Neural cell (in vitro differentiated cells): ENCODE measurements around the gene NUP210. TPM values are rescaled to one million over a fixed set of nuclear protein-coding genes. Genes with fewer than 3 reads are reported as not detected.

Experiments used
- H2AFZ ChIP-seq: fragments of 200-600, 300-800 bp; sonication (generic), shearing (Covaris generic); 2 replicates; pipeline ENCODE4 v1.6.0; 2014; ENCODE audit warnings: low read depth, mild to moderate bottlenecking, antibody characterized with exemption, low read length, moderate library complexity
- H3F3A ChIP-seq: fragments of 200-600 bp; shearing (Covaris generic); 2 replicates; pipeline ENCODE4 v1.6.1; 2016; ENCODE audit warnings: mild to moderate bottlenecking, moderate library complexity, mixed read lengths, antibody characterized with exemption, low read length; ENCODE audit not compliant: insufficient read depth, poor library complexity, severe bottlenecking
- H3K27ac ChIP-seq: fragments of 200-600, 300-800 bp; sonication (generic), shearing (Covaris generic); 2 replicates; pipeline ENCODE4 v1.5.1; 2014; ENCODE audit warnings: mild to moderate bottlenecking, low read length, moderate library complexity
- H3K27me3 ChIP-seq: fragments of 300-800, 200-600 bp; sonication (generic), shearing (Covaris generic); 2 replicates; pipeline ENCODE4 v1.6.0; 2014; ENCODE audit warnings: mild to moderate bottlenecking, low read depth, low read length, moderate library complexity; ENCODE audit not compliant: insufficient read depth
- H3K36me3 ChIP-seq: fragments of 300-800, 200-600 bp; sonication (generic), shearing (Covaris generic); 2 replicates; pipeline ENCODE4 v1.5.1; 2014; ENCODE audit warnings: mild to moderate bottlenecking, antibody characterized with exemption, low read length, moderate library complexity; ENCODE audit not compliant: insufficient read depth
- H3K4me2 ChIP-seq: fragments of 300-800, 200-600 bp; sonication (generic), shearing (Covaris generic); 2 replicates; pipeline ENCODE4 v1.6.0; 2014; ENCODE audit warnings: mild to moderate bottlenecking, low read length
- H3K4me3 ChIP-seq: fragments of 300-800, 200-600 bp; sonication (generic), shearing (Covaris generic); 2 replicates; pipeline ENCODE4 v1.5.1; 2014; ENCODE audit warnings: mild to moderate bottlenecking, low read length, moderate library complexity
- H3K79me2 ChIP-seq: fragments of 200-600 bp; shearing (Covaris generic); replicated peaks from 2 replicates; pipeline ENCODE4 v1.6.0; 2014; ENCODE audit warnings: mild to moderate bottlenecking, low read length, moderate library complexity; ENCODE audit not compliant: insufficient read depth
- H3K9ac ChIP-seq: fragments of 300-800, 200-600 bp; sonication (generic), shearing (Covaris generic); 2 replicates; pipeline ENCODE4 v1.6.1; 2016; ENCODE audit warnings: mild to moderate bottlenecking, low read length, mixed read lengths
- H3K9me2 ChIP-seq: fragments of 200-600 bp; shearing (Covaris generic); 2 replicates; pipeline ENCODE4 v1.6.1; 2016; ENCODE audit warnings: mild to moderate bottlenecking, low read length, mixed read lengths; ENCODE audit not compliant: insufficient read depth
- H3K9me3 ChIP-seq: fragments of 200-600, 300-800 bp; sonication (generic), shearing (Covaris generic); 2 replicates; pipeline ENCODE4 v1.6.1; 2016; ENCODE audit warnings: mild to moderate bottlenecking, mixed run types, low read length, moderate library complexity, mixed read lengths
- H4K20me1 ChIP-seq: fragments of 200-600 bp; shearing (Covaris generic); 2 replicates; pipeline ENCODE4 v1.6.1; 2016; ENCODE audit warnings: mild to moderate bottlenecking, mixed run types; ENCODE audit not compliant: insufficient read depth
- CTCF ChIP-seq: fragments of 450-650 bp; IDR thresholded peaks from 2 replicates; pipeline ENCODE4 v1.5.1; 2014; ENCODE audit warnings: antibody characterized with exemption, mild to moderate bottlenecking, moderate library complexity; ENCODE audit not compliant: poor library complexity, severe bottlenecking
- EP300 ChIP-seq: fragments of 450-650 bp; conservative IDR thresholded peaks from 2 replicates; pipeline ENCODE4 v1.6.1; 2014; ENCODE audit warnings: antibody characterized with exemption, mild to moderate bottlenecking, moderate library complexity; ENCODE audit not compliant: poor library complexity, severe bottlenecking
- EZH2 ChIP-seq: fragments of 200-600, 300-800 bp; shearing (Covaris generic), sonication (generic); IDR thresholded peaks from 2 replicates; pipeline ENCODE4 v1.6.1; 2014; ENCODE audit warnings: antibody characterized with exemption, low read length, borderline replicate concordance, mild to moderate bottlenecking; ENCODE audit not compliant: insufficient read depth, poor library complexity, severe bottlenecking
- MXI1 ChIP-seq: fragments of 450-650 bp; conservative IDR thresholded peaks from 2 replicates; pipeline ENCODE4 v1.6.1; 2014; ENCODE audit warnings: antibody characterized with exemption, mild to moderate bottlenecking; ENCODE audit not compliant: poor library complexity, severe bottlenecking
- POLR2AphosphoS5 ChIP-seq: IDR thresholded peaks from 2 replicates; pipeline ENCODE4 v1.6.1; 2012
- RAD21 ChIP-seq: fragments of 450-650 bp; conservative IDR thresholded peaks from 2 replicates; pipeline ENCODE4 v1.6.1; 2014; ENCODE audit warnings: antibody characterized with exemption, mild to moderate bottlenecking, moderate library complexity
- REST ChIP-seq: IDR thresholded peaks from 2 replicates; pipeline ENCODE4 v1.6.1; 2012; ENCODE audit warnings: borderline replicate concordance
- SMC3 ChIP-seq: fragments of 450-650 bp; conservative IDR thresholded peaks from 2 replicates; pipeline ENCODE4 v1.6.1; 2014; ENCODE audit warnings: antibody characterized with exemption, mild to moderate bottlenecking, moderate library complexity; ENCODE audit not compliant: poor library complexity
- TAF1 ChIP-seq: IDR thresholded peaks from 2 replicates; pipeline ENCODE4 v1.6.1; 2012; ENCODE audit warnings: low read depth
- polyA plus RNA-seq: library from polyadenylated mRNA; depleted of rRNA; stranded (reverse); fragments of >200 nt; gene quantifications from 2 replicates; pipeline ENCODE4 v1.2.3, GENCODE V29; 2014

Gene NUP210
- polyA plus RNA-seq, 1 donor from 2014 or later, result 8.2 TPM

GRCh38 chr3:13425689-13426088 is 5.6 kb upstream of the NUP210 start:
- Histone ChIP-seq H4K20me1 (no peaks in the 10 kb centered on the region), H2AFZ (no peak overlapping the region), H3K79me2 (no peaks in the 10 kb centered on the region), H3K36me3 (no peaks in the 10 kb centered on the region), H3K4me3 (no peak overlapping the region), H3K9me3 (no peaks in the 10 kb centered on the region), H3K9me2 (no peaks in the 10 kb centered on the region), H3K9ac (no peak overlapping the region), H3K4me2 (no peak overlapping the region), H3K27ac (no peak overlapping the region), H3F3A (no peaks in the 10 kb centered on the region), H3K27me3 (no peaks in the 10 kb centered on the region)
- TF ChIP-seq CTCF (no peak), EZH2 (no peak), POLR2AphosphoS5 (no peak), EP300 (no peak), RAD21 (no peak), REST (no peak), MXI1 (no peak)

- TF ChIP-seq SMC3, result no peak
- TF ChIP-seq EZH2, result no peak
- TF ChIP-seq RAD21, result no peak
- TF ChIP-seq CTCF, result no peak
- no peak for TF ChIP-seq MXI1
- no peak for TF ChIP-seq TAF1
- TF ChIP-seq POLR2AphosphoS5, result no peak
- TF ChIP-seq REST, result no peak
- TF ChIP-seq EP300, result no peak
- Histone ChIP-seq H3K27ac (no peak overlapping the region), H3K4me3 (no peak overlapping the region)
Observed at GRCh38 chr3:13424865-13425617, 4.9 kb upstream of the NUP210 start.

More at GRCh38 chr3:13424865-13425617, 4.9 kb upstream of the NUP210 start:
- Histone ChIP-seq H3K79me2 (no peaks in the 10 kb centered on the region), H3K4me2 (no peak overlapping the region), H3K27me3 (no peaks in the 10 kb centered on the region), H3K9ac (no peak overlapping the region), H4K20me1 (no peaks in the 10 kb centered on the region), H3K9me2 (no peaks in the 10 kb centered on the region), H2AFZ (no peak overlapping the region), H3F3A (no peaks in the 10 kb centered on the region), H3K36me3 (no peaks in the 10 kb centered on the region), H3K9me3 (no peaks in the 10 kb centered on the region)
